GM18519 (cell line): ENCODE measurements around the gene ALPP.
"Not testable (repeated sequence)": the region's sequence is repeated elsewhere in the genome, so short reads cannot be mapped to it uniquely, and the experiment has no call there.

Experiments
- ATAC-seq: cut with Tn5 transposase; IDR thresholded peaks from one replicate; pipeline ENCODE4 v1.9.1; 2021; ENCODE audit warnings: mild to moderate bottlenecking, moderate library complexity; ENCODE audit not compliant: unreplicated experiment, low FRiP score

Gene ALPP

GRCh38 chr2:232363064-232363783 lies 15.3 kb upstream of the ALPP start:
- ATAC-seq = not testable (repeated sequence)

GRCh38 chr2:232363784-232364615 lies 14.6 kb upstream of the ALPP start:
- no peak for ATAC-seq

GRCh38 chr2:232364806-232365594 lies 13.6 kb upstream of the ALPP start:
- ATAC-seq = not testable (repeated sequence)

GRCh38 chr2:232365621-232366321 lies 12.8 kb upstream of the ALPP start:
- ATAC-seq = no peak

- ATAC-seq = not testable (repeated sequence)
Observed at GRCh38 chr2:232366461-232366860, 12.1 kb upstream of the ALPP start.

GRCh38 chr2:232367016-232367415 lies 11.5 kb upstream of the ALPP start:
- ATAC-seq = no peak

GRCh38 chr2:232367591-232368233 lies 10.8 kb upstream of the ALPP start:
- ATAC-seq = no peak

GRCh38 chr2:232368311-232368731 lies 10.2 kb upstream of the ALPP start:
- ATAC-seq = no peak

GRCh38 chr2:232369126-232369951 lies 9.2 kb upstream of the ALPP start:
- ATAC-seq = no peak

GRCh38 chr2:232370007-232370406 lies 8.5 kb upstream of the ALPP start:
- not testable (repeated sequence) for ATAC-seq

GRCh38 chr2:232372231-232373208 lies 6.0 kb upstream of the ALPP start:
- ATAC-seq = no peak

GRCh38 chr2:232374356-232374755 lies 4.2 kb upstream of the ALPP start:
- no peak for ATAC-seq

GRCh38 chr2:232375164-232375563 lies 3.4 kb upstream of the ALPP start:
- ATAC-seq = no peak

GRCh38 chr2:232376260-232376659 lies 2.3 kb upstream of the ALPP start:
- ATAC-seq = no peak

- ATAC-seq = no peak
Observed at GRCh38 chr2:232376713-232377112, 1.8 kb upstream of the ALPP start.

GRCh38 chr2:232377319-232377718 lies 1.2 kb upstream of the ALPP start:
- no peak for ATAC-seq

GRCh38 chr2:232377841-232378734 lies 463 bp upstream of the ALPP start:
- no peak for ATAC-seq
